Thymus (tissue), 14 donors: Measurements from ENCODE around the gene TIMM22. TPM values are rescaled to one million over a fixed set of nuclear protein-coding genes. Genes with fewer than 3 reads are reported as not detected.
"Not testable (repeated sequence)": the region's sequence is repeated elsewhere in the genome, so short reads cannot be mapped to it uniquely, and the experiment has no call there.

Source experiments
- DNase-seq, 9 donors: peaks; one replicate each; pipeline ENCODE4 v3.0.0-alpha.2; 2013; ENCODE audit warnings: low spot score in 9 of 9, low read depth in 6 of 9, missing footprints in 1 of 9
- H3K27ac ChIP-seq, 2 donors: one replicate each; pipeline ENCODE4 v1.5.1; 2013; ENCODE audit warnings: control low read depth in 1 of 2, low read depth in 1 of 2, low read length in 1 of 2, mild to moderate bottlenecking in 1 of 2, moderate library complexity in 1 of 2
- H3K27me3 ChIP-seq, 2 donors: one replicate each; pipeline ENCODE4 v1.5.1; 2013; ENCODE audit warnings: low read length in 1 of 2; ENCODE audit not compliant: control insufficient read depth in 2 of 2, insufficient read depth in 1 of 2
- H3K36me3 ChIP-seq, 2 donors: one replicate each; pipeline ENCODE4 v1.5.1; 2013; ENCODE audit warnings: low read length in 1 of 2, mild to moderate bottlenecking in 1 of 2, moderate library complexity in 1 of 2; ENCODE audit not compliant: control insufficient read depth in 2 of 2, insufficient read depth in 2 of 2
- H3K4me1 ChIP-seq, 2 donors: one replicate each; pipeline ENCODE4 v1.5.1; 2013; ENCODE audit warnings: low read length in 2 of 2; ENCODE audit not compliant: control insufficient read depth in 2 of 2, insufficient read depth in 2 of 2
- H3K4me3 ChIP-seq, 2 donors: one replicate each; pipeline ENCODE4 v1.5.1; 2013; ENCODE audit warnings: low read length in 2 of 2, control low read depth in 1 of 2, mild to moderate bottlenecking in 1 of 2
- H3K9me3 ChIP-seq, 2 donors: one replicate each; pipeline ENCODE4 v1.5.1; 2013; ENCODE audit warnings: low read length in 1 of 2, mild to moderate bottlenecking in 1 of 2; ENCODE audit not compliant: control insufficient read depth in 2 of 2, insufficient read depth in 1 of 2
- WGBS: extraction: QIAGEN DNeasy Blood & Tissue Kit; methylation state at CpG from one replicate; pipeline ENCODE4 v1.1.7; 2013; 5-methylcytosine and 5-hydroxymethylcytosine counted together
- long read RNA-seq, 10 donors: transcript quantifications; one replicate each; lab custom pipeline, GENCODE V29; 2026
- polyA plus RNA-seq: library from polyadenylated mRNA; stranded (reverse); fragments of 200-250 nt; gene quantifications from one replicate; pipeline ENCODE4 v1.2.3, GENCODE V29; 2013
- total RNA-seq: library from RNA; stranded (reverse); fragments of 120-200 nt; gene quantifications from one replicate; pipeline ENCODE4 v1.2.4, GENCODE V29; 2013
- donor health status: healthy.

TIMM22 gene
- total RNA-seq (9.0 TPM), polyA plus RNA-seq (7.1 TPM)
- long read RNA-seq, donor 1, partial matches to known transcripts, result 0 of 1 reads
- long read RNA-seq, donor 1, other reads (novel, unspliced or antisense), result 0 of 1 reads
- long read RNA-seq, donor 2, result 0 reads
- long read RNA-seq, donor 3, transcript TIMM22-201 (4 exons, 3,194 nt), result major isoform, 20 of 27 reads
- long read RNA-seq, donor 3, partial matches to known transcripts, result 7 of 27 reads
- long read RNA-seq, donor 3, other reads (novel, unspliced or antisense), result 0 of 27 reads
- long read RNA-seq, donor 4, transcript TIMM22-201 (4 exons, 3,194 nt), result major isoform, 6 of 6 reads
- long read RNA-seq, donor 4, partial matches to known transcripts, result 0 of 6 reads
- long read RNA-seq, donor 4, other reads (novel, unspliced or antisense), result 0 of 6 reads
- long read RNA-seq, donor 5, transcript TIMM22-201 (4 exons, 3,194 nt), result major isoform, 15 of 31 reads
- long read RNA-seq, donor 5, partial matches to known transcripts, result 16 of 31 reads
- long read RNA-seq, donor 5, other reads (novel, unspliced or antisense), result 0 of 31 reads
- long read RNA-seq, donor 6, transcript TIMM22-201 (4 exons, 3,194 nt), result major isoform, 23 of 23 reads
- long read RNA-seq, donor 6, partial matches to known transcripts, result 0 of 23 reads
- long read RNA-seq, donor 6, other reads (novel, unspliced or antisense), result 0 of 23 reads
- long read RNA-seq, donor 7, transcript TIMM22-201 (4 exons, 3,194 nt), result major isoform, 9 of 9 reads
- long read RNA-seq, donor 7, partial matches to known transcripts, result 0 of 9 reads
- long read RNA-seq, donor 7, other reads (novel, unspliced or antisense), result 0 of 9 reads
- long read RNA-seq, donor 8, transcript TIMM22-201 (4 exons, 3,194 nt), result major isoform, 9 of 9 reads
- long read RNA-seq, donor 8, partial matches to known transcripts, result 0 of 9 reads
- long read RNA-seq, donor 8, other reads (novel, unspliced or antisense), result 0 of 9 reads
- long read RNA-seq, donor 9, transcript TIMM22-201 (4 exons, 3,194 nt), result major isoform, 13 of 13 reads
- long read RNA-seq, donor 9, partial matches to known transcripts, result 0 of 13 reads
- long read RNA-seq, donor 9, other reads (novel, unspliced or antisense), result 0 of 13 reads
- long read RNA-seq, donor 10, transcript TIMM22-201 (4 exons, 3,194 nt), result major isoform, 12 of 12 reads
- long read RNA-seq, donor 10, partial matches to known transcripts, result 0 of 12 reads
- long read RNA-seq, donor 10, other reads (novel, unspliced or antisense), result 0 of 12 reads

DNA sequence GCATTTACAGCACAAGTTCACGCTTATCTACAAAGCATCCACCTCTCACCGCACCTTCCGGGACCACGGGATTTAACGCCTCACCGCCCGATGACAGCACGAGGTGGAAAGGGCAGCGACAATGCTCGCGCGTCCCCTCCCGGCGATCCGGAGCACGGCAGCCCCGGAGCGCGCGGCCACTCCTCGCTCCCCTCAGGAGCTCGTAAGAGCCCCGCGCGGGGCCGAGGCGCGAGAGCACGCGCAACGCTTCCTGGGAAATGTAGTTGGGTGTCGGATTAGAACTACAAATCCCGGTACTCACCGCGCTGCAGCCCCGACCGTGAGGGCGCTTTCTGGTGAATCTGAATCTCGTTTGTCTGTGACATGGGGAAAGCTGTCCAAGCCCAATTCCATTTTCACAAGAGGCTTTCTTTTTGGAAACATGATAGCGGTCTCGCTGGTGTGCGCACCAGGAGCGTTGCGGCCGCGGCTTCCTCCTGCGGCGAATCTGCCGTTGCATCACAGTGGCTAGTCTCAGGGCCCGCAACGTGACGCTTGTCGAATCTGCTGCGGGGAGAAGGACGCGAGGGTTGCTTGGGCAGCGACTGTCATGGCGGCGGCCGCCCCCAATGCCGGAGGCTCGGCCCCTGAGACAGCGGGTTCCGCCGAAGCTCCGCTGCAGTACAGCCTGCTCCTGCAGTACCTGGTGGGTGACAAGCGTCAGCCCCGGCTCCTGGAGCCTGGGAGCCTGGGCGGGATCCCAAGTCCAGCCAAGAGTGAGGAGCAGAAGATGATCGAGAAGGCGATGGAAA lies at the start of gene TIMM22:
TSS of gene TIMM22 (plus strand) at position 576 of the 791 bp plus-strand sequence. CDS start at position 590, 14 bp downstream.
- Histone ChIP-seq H3K9me3 (peaks cover 3 to 24% of the 10 kb centered on the region in 2 donors), H3K4me1 (peaks cover 4 to 17% of the 10 kb centered on the region in 2 donors), H3K27me3 (no peaks in the 10 kb centered on the region), H3K4me3 (peak within 1 kb of the TSS; percentile 65 to 99), H3K36me3 (peaks cover 21 to 23% of the 10 kb centered on the region in 2 donors), H3K27ac (peak within 1 kb of the TSS; percentile 84 to 86)
- DNase-seq, result peak; percentile 92 to 98 (median 94)
- under 1% methylated on average over 71 of the region's 71 CpGs for WGBS

DNA sequence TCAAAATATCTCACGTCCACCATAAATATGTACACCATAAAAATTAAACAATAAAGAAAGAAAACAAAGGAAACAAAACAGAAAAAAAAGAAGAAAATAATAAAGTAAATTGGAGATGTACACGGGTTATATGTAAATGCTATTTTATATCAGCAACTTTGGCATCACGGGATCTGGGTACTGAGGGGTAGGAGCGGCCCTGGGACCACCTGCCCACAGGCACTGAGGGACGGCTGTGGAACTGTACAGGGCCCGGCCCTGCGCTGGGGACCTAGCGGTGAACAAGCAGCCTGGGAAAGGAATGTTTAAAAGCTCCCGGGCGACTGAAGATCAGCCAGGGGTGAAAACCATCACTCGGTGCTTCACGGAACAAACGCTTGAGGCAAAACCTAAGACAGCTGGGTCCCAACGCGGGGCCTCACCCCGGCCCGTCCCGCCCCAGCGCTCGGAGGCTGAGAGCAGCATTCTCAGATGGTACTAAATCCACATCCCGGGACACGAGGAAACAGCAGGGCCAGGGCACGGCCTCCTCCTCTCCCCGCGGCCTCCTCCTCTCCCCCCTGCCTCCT lies 48.6 kb upstream of the TIMM22 start:
- H3K36me3 ChIP-seq, result no peaks in the 10 kb centered on the region
- H3K4me1 ChIP-seq, result peaks cover 0 to 2% of the 10 kb centered on the region in 2 donors
- no peak for DNase-seq
- no peak overlapping the region for H3K27ac ChIP-seq
- H3K27me3 ChIP-seq, result peaks cover 0 to 19% of the 10 kb centered on the region in 2 donors
- peaks cover 0 to 11% of the 10 kb centered on the region in 2 donors for H3K9me3 ChIP-seq
- 91% methylated on average over 25 of the region's 25 CpGs for WGBS
- H3K4me3 ChIP-seq, result no peak overlapping the region

DNA sequence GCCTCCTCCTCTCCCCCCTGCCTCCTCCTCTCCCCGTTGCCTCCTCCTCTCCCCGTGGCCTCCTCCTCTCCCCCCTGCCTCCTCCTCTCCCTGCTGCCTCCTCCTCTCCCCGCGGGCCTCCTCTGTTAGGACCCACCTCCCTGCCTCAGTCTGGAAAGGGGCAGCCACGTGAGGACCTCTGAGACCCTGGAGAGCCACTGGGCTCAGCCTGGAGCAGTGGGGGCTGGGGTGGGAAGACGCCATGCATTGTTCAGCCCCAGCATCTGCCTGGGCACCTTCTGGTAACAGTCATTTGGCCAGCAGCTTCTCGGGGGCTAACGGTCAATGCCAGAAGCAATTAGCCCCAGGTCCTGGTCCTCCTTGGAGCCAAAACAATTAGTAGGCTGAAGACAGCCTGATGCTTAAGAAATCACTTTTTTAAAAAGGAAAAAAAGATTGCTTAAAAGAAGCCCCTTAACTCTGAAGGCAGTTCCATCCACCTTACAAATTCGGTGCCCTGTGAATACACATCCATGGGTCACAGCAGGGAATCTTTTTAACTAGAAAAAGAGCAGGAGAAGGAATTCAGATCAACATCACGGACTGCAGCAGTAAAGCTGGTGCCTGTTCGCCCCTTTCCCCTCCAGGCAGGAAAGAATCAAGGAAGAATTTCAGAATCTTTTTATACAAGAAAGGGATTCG lies 47.2 kb upstream of the TIMM22 start:
- peaks cover 0 to 6% of the 10 kb centered on the region in 2 donors for H3K9me3 ChIP-seq
- H3K4me1 ChIP-seq, result peaks cover 0 to 2% of the 10 kb centered on the region in 2 donors
- WGBS, result 62% methylated on average over 11 of the region's 12 CpGs
- H3K27ac ChIP-seq, result peak overlapping the region; percentile 5 to 30
- H3K36me3 ChIP-seq, result no peaks in the 10 kb centered on the region
- H3K4me3 ChIP-seq, result no peak overlapping the region
- no peak for DNase-seq
- H3K27me3 ChIP-seq, result peaks cover 0 to 19% of the 10 kb centered on the region in 2 donors

DNA sequence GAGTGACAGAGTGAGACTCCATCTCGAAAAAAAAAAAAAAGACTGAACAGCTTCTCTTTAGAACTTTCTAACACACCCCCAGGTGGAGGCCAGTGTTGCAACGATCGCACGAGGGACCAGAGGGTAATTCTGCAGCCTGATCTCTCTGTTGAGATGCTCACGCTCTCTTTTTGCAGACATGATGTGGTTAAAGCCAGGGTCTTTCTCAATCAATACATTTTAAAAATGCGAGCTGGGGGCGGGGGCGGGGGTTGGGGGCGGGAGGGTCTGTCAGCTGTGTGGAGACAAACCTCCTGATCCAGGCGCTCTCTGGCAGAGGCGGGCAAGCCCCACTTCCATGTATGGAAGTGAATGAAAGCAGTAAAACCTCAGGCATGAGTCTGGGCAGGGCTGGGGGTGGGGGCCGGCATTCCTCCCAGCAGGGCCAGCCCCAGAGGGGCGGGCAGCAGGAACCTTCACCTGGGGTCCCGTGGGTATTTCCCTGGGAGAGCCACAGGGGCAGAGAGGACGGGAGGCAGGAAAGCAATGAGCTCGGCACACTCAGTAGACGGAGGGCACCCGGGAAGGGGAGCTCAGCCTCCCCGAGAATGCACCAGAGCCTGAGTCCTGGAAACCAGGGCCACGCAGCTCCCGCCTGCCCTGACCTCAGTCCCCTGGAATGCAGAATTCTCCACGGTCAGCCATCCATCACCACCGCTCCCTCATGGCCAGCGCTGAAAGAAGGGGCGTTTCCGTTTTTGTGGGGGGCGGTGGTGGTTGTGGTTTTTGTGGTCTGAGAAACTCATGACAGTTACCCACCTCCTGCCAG lies 45.4 kb upstream of the TIMM22 start:
- peak overlapping the region in 1 of 2 donors; percentile 36 for H3K27ac ChIP-seq
- H3K4me1 ChIP-seq, result peaks cover 0 to 2% of the 10 kb centered on the region in 2 donors
- H3K9me3 ChIP-seq, result peaks cover 0 to 6% of the 10 kb centered on the region in 2 donors
- peaks cover 0 to 19% of the 10 kb centered on the region in 2 donors for H3K27me3 ChIP-seq
- WGBS, result 3% methylated on average over 27 of the region's 27 CpGs
- no peaks in the 10 kb centered on the region for H3K36me3 ChIP-seq
- no peak overlapping the region for H3K4me3 ChIP-seq
- DNase-seq, result no peak

DNA sequence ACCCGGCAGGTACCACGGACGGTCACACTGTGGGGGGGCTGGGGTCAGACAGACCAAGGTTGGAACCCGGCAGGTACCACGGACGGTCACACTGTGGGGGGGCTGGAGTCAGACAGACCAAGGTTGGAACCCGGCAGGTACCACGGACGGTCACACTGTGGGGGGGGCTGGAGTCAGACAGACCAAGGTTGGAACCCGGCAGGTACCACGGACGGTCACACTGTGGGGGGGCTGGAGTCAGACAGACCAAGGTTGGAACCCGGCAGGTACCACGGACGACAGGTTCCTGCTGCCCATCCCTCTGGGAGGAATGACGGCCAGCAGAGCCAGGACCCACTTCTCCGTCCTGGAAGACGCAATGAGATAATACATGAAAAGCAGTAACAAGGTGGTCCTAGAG lies 44.3 kb upstream of the TIMM22 start:
- not testable (repeated sequence) for H3K27ac ChIP-seq, DNase-seq, H3K36me3 ChIP-seq, H3K4me3 ChIP-seq, H3K4me1 ChIP-seq, H3K9me3 ChIP-seq
- WGBS, result 88% methylated on average over 15 of the region's 18 CpGs
- peaks cover 0 to 19% of the 10 kb centered on the region in 2 donors for H3K27me3 ChIP-seq

DNA sequence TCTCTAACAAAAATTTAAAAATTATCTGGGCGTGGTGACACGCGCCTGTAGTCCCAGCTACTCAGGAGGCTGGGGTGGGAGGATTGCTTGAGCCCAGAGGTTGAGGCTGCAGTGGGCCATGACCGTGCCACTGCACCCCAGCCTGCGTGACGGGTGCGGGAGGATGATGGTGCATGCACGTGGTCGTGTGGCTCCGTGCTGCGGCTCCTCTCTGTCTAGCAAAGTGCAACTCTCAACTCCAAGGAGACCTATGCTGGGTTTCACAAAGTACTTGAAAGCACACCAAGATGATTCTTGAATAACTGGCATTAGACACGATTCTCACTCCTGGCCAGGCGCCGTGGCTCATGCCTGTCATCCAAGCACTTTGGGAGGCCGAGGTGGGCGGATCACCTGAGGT lies 43.2 kb upstream of the TIMM22 start:
- no peak for DNase-seq
- H3K4me3 ChIP-seq, result no peak overlapping the region
- 97% methylated on average over 16 of the region's 16 CpGs for WGBS

DNA sequence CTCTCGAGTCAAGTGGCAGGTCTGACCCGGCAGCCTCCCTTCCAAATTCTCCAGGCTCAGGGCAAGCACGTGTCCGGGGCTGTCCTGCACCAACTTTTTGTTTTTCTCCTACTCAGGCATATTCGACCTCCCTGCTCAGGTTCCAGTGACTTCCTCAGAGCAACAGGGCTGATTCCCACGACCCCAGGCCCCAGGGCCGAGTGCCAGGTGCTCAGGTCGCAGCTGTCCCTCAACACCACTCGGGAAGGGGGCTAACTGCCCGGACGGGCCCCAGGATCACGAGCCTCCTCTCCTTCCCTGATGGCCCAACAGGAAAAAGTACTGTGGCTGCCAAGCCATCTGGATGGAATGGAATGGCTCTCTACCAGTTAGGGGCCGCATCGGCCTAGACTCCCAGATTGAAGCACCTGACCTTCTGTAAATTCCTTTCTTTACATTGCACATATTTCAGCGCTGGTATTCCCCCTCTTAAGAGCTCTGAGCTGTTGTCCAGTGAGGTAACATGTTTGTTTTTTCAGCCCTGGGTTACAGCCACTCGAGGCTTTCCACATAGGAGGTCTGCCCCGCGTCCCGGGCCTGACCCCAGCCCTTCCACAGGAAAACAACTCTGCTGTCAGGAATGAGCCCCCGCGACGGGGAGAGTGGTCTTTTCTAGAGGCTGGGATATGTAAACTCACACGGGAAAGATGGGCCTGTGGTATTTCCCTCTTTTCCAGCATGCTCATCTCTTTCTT lies 42.3 kb upstream of the TIMM22 start:
- 78% methylated on average over 23 of the region's 23 CpGs for WGBS
- no peak for DNase-seq
- Histone ChIP-seq H3K4me1 (peaks cover 0 to 2% of the 10 kb centered on the region in 2 donors), H3K27me3 (peaks cover 0 to 19% of the 10 kb centered on the region in 2 donors), H3K27ac (peak overlapping the region; percentile 33 to 40), H3K9me3 (peaks cover 0 to 6% of the 10 kb centered on the region in 2 donors), H3K4me3 (no peak overlapping the region), H3K36me3 (no peaks in the 10 kb centered on the region)

More for the DNA sequence above, 43.2 kb upstream of the TIMM22 start:
- Histone ChIP-seq H3K27ac (no peak overlapping the region), H3K4me1 (peaks cover 0 to 2% of the 10 kb centered on the region in 2 donors), H3K9me3 (peaks cover 0 to 6% of the 10 kb centered on the region in 2 donors), H3K36me3 (no peaks in the 10 kb centered on the region), H3K27me3 (peaks cover 0 to 19% of the 10 kb centered on the region in 2 donors)
